HG02588 (cell line): ENCODE measurements around the gene OR6A2.
"Not testable (repeated sequence)": the region's sequence is repeated elsewhere in the genome, so short reads cannot be mapped to it uniquely, and the experiment has no call there.

ENCODE experiments used
- ATAC-seq: cut with Tn5 transposase; IDR thresholded peaks from one replicate; pipeline ENCODE4 v1.9.1; 2021; ENCODE audit warnings: mild to moderate bottlenecking, moderate library complexity; ENCODE audit not compliant: unreplicated experiment

OR6A2 gene

GRCh38 chr11:6799402-6799801 is at the start of gene OR6A2:
OR6A2 (minus strand) TSS chr11:6799689; CDS start chr11:6795708, 3,981 bp downstream.
- no peak for ATAC-seq

GRCh38 chr11:6845383-6845782 is 45.9 kb upstream of the OR6A2 start, which contains the start of gene OR10A5:
OR10A5 (plus strand) TSS chr11:6845683; CDS start chr11:6845683, 0 bp downstream.
- no peak for ATAC-seq

- ATAC-seq, result no peak
Measured at GRCh38 chr11:6844356-6844755, 44.9 kb upstream of the OR6A2 start.

DNA sequence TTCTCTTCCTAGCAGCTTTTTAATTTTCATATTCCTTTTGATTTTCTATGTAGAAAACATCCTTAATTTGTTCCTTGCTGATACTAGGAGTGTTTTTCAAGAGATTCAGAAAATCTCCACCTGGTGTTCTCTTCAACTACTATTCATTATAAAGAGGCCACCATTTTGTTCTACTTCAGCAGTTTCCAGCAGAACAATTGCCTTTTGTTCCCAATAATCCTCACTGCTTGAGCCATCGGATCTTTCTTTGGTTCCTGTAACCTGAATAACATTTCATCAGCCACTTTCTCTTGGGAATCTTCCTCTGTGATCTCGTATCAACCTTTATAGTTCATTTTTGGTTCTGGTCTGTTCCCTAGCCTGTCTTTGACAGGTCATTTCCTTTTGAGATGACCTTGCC is 44.2 kb upstream of the OR6A2 start:
- no peak for ATAC-seq

- ATAC-seq, result no peak
Measured at GRCh38 chr11:6841694-6842093, 42.2 kb upstream of the OR6A2 start.

DNA sequence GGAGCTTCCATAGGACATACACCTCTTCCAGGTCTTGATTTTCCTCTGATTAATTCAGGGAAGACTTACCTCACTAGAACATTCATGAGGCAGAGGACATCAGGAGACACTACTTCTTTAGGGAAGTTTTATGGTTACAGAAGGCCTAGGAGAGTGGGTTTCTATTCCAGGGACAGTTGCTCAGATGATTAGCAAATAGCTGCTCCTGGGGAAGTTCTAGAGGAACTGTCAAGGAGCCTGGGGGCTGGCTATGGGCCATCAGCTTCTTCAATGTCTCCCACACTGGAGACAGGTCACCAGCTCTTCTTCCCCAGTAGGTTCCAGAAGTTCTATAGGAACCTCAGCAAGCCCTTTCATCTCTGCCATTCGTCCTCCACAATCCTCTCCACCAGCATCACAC is 34.5 kb upstream of the OR6A2 start:
- no peak for ATAC-seq

DNA sequence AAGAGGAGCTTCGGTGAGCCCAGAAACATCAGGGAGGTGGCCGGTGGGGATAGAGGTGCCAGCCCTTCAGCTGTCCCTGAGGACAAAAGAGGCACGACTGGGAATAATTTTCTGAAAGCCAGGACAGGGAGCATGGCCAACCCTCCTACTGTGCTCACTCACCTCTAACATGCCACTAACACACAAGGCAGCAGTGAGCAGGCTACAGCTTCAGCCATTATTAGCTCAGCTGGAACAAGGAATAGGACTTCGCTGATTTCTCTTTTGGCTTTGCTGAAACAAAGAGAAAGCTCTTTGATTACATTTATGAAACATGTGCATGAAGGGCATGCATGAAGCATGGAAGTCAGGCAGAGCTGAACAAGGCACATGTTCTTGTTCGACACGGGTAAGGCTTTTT is 33.9 kb upstream of the OR6A2 start:
- no peak for ATAC-seq

DNA sequence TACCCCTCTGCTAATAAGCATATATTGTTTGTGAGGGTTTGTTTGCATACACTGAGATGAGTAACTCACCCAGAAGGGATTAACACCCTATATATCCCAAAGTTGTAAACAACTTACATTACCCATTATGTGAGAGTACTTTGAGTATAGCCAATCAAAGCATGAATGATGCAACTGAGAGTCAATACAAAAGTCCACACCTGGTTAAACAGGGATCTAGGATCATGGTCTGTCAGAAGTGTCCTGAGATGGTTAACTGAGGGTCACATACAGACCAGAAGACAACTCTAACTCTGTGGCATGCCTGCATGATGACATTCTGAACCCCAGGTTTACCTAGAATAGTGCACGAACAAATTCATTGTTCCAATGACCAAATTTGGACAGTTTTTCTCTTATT is 28.6 kb upstream of the OR6A2 start:
- no peak for ATAC-seq

DNA sequence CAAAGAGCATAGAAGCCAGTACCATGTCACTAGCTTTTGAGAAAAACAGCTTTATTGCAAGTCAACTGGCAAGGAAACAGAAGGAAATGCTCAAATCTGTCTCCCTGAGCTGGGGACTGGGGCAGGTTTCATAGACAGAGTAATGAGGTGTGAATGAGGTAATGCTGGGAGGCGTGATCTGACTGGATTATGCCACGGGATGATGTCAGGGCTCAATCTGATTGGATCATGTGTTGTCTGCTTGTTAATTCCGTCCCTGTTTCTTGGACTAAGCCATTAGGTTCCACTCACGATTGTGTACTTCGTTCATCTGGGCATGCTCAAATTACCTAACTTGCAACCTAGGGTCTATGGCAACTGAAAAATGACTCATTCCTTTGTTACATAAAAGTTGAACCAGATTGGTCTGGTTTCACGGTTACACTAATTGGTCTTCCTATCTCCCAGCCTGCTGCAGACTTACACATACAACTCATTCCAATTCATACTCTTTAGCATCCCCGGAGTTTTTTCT is 25.8 kb upstream of the OR6A2 start:
- ATAC-seq, result no peak

DNA sequence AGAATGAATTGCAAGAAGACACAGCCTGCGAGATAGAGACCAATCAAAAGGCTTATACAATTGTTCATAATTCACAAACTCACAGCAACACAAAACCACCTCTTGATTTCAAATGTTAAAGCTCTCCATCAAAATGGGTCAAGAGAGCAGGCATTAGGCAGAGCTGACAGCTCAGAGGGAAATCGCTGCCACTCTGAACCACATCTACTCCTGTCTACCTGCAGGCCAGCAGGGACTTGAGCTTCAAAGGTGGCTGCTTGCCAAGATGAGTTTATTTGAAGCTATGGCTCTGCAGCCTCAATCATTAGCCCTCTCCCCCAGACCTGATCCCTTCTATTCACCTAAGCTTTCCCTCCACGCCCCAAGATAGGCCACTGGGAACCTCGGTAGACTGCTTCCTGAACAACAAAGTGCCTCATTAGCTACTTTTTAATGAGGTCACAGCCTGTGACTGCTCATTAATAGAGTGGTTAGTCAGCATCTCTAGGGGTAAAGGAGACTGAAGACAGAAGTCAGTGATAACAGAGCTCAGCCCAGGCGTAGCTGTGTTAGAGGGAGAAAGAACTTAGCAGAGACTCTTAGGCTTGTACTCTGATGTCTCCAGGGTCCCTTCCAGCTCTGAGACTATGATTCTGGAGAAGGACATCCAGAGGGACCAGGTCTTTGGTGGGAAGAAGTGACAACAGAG is 24.8 kb upstream of the OR6A2 start:
- ATAC-seq, result no peak

- ATAC-seq, result no peak
Measured at GRCh38 chr11:6818967-6819366, 19.5 kb upstream of the OR6A2 start.

DNA sequence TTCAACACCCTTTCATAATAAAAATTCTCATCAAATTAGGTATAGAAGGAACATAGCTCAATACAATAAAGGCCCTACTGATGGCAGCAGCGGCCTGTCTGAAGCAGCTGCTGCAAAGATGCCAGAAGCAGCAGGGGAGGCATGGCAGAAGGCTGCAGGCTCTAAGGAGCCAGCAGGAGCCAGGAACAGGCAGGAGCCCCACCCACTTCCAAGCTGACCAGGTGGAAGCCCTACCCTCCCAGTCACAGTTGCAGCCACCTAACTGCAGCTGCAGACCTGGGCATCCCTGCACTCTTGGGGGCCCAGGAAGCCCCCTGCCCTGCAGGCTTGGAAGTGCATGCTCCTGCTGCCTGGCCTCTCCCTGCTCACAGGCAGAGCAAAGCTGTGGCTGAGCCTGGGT is 18.2 kb upstream of the OR6A2 start:
- no peak for ATAC-seq

- no peak for ATAC-seq
Measured at GRCh38 chr11:6813656-6814055, 14.2 kb upstream of the OR6A2 start.

DNA sequence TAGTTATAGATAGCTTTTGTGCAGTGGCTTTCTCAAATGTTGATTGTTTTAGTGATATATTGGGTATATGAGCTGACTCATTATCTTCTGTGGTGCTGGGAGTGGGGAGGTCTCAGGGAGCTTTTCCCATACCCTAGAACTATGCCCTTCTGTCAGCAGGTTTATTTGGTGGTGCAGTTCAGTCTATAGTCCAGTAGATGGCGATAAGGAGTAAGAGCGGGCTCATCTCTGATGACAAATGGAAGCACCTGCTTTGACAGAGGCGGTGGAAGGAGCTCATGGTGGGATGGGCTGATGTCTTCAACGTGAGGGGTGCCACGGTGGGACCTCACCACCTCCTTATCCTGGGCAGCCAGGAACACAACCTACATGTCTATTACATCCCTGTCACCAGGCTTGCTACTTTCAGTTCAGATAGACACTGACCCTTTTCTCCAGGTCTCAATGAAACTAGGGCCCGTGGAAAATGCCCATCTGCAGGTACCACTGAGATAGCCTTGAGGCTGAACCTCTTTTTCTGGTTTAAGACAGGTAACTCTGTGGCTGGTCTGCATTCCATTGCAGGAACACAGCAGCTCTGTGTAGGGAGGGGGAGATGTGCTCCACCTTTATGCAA is 13.0 kb upstream of the OR6A2 start:
- peak; percentile 87 for ATAC-seq

- ATAC-seq, result not testable (repeated sequence)
Measured at GRCh38 chr11:6801075-6801474, 1.6 kb upstream of the OR6A2 start.

DNA sequence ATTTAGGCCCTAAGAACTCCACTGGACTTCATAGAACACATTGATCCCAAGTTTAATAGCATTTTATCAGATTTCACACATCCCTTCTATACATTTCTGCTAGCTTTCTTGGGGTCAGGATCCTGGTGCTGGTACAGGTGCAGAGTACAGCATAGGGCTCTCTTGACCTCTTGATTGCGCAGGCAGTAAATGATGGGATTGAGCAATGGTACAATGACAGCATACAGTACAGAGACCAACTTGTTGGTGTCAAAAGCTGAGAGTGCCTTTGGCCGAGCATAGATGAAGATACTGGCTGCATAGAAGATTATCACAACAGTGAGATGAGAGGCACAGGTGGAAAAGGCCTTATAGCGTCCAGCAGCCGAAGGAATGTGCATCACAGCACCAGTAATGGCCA is 4.8 kb downstream of the OR6A2 start:
- ATAC-seq, result no peak

DNA sequence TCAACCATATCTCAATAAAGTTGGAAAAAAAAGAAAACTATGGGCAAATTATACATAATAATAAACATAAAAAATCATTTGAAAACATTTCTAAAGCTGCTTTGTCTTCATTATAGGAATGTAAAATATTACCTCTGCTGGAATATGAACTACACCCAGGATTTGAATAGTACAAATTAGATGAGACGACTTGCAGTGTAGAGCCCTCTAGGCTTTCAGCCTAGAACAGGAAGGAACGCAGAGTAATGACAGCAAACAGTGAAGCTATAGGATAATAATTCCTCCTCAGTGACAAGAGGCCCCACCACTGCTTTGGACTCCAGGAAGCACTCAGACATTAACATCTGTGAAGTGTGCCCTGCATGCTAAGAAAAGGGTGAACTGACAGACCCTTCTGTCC is 8.9 kb downstream of the OR6A2 start:
- no peak for ATAC-seq

GRCh38 chr11:6782720-6783119 is 16.8 kb downstream of the OR6A2 start, which contains the start of gene OR2AG1:
OR2AG1 (plus strand) TSS chr11:6783020; CDS start chr11:6785038, 2,018 bp downstream.
- no peak for ATAC-seq

DNA sequence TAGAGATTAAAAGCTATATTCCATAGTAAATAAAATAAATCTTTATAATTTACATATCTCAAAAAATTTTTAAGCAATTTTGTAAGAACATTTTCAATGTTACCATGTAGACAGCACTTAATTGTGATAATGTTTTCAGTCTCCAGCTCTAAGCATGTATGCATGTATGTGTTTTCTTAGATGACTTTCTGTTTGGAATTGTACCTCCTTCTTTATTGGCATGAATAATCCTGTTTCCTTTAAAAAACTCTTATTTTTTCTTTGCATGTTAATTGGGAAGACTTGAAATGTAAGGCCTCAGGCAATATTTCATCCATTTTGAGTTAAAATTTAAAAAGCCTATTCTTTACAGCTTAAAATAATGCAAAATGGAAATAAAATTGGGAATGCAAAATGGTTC is 18.7 kb downstream of the OR6A2 start:
- ATAC-seq, result no peak

- no peak for ATAC-seq
Measured at GRCh38 chr11:6778518-6778917, 21.0 kb downstream of the OR6A2 start.

GRCh38 chr11:6771926-6772893 is 27.3 kb downstream of the OR6A2 start, which contains the start of gene OR2AG2:
OR2AG2 (minus strand) TSS chr11:6771976; CDS start chr11:6768957, 3,019 bp downstream.
- peak; percentile 93 for ATAC-seq
